Peyer's patch (tissue), 4 donors: ENCODE results near the gene CPED1.

ENCODE experiments used
- POLR2A ChIP-seq, 2 donors: fragments of 450-650 bp; IDR thresholded peaks; one replicate each; pipeline ENCODE4 v1.5.1; 2017; ENCODE audit warnings: antibody characterized with exemption in 2 of 2, mild to moderate bottlenecking in 2 of 2, moderate library complexity in 2 of 2
- TF ChIP-seq, protein P1 (sequence below), 6 experiments: fragments of 450-650 bp in 4 of 6; fragments of 200-600 bp in 2 of 6; sonication (generic) in 1 of 6; IDR thresholded peaks; one replicate each; pipeline ENCODE4 v1.5.1; 2017 to 2019; ENCODE audit warnings: antibody characterized with exemption in 6 of 6, mild to moderate bottlenecking in 3 of 6, moderate library complexity in 1 of 6

DNA sequence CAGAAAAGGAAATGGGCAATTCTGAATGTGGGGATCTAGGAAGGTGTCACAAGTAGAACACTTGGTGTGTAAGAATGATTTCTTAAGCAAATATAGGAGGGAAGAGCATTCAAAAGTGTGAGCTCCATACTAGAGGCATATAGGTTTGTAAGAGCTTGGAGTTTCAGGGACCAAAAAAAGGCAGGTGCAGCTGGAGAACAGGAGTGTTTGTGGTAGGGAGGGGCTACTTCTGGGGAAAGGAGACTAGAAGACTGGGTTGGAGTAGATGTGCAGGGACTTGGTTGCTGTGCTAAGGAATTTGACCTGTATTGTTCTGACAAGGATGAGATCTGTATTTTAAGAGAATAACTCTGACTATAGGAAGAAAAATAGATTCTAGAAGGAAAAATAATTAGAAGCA, 46.4 kb downstream of the CPED1 start:
- TF ChIP-seq, protein P1, sequence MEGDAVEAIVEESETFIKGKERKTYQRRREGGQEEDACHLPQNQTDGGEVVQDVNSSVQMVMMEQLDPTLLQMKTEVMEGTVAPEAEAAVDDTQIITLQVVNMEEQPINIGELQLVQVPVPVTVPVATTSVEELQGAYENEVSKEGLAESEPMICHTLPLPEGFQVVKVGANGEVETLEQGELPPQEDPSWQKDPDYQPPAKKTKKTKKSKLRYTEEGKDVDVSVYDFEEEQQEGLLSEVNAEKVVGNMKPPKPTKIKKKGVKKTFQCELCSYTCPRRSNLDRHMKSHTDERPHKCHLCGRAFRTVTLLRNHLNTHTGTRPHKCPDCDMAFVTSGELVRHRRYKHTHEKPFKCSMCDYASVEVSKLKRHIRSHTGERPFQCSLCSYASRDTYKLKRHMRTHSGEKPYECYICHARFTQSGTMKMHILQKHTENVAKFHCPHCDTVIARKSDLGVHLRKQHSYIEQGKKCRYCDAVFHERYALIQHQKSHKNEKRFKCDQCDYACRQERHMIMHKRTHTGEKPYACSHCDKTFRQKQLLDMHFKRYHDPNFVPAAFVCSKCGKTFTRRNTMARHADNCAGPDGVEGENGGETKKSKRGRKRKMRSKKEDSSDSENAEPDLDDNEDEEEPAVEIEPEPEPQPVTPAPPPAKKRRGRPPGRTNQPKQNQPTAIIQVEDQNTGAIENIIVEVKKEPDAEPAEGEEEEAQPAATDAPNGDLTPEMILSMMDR (IDR thresholded peaks at IDR 0.05), result no peak
- no peak for TF ChIP-seq POLR2A (IDR thresholded peaks at IDR 0.05)
